Keratinocyte (primary cell): ENCODE measurements around the gene TCEAL3. TPM values are rescaled to one million over a fixed set of nuclear protein-coding genes. Genes with fewer than 3 reads are reported as not detected.

Experiments used
- DNase-seq: peaks from one replicate; pipeline ENCODE4 v3.0.0-alpha.2; 2011; ENCODE audit warnings: low read depth, missing footprints, low spot score
- FAIRE-seq: peaks from 2 replicates; lab custom pipeline; 2011; peaks lifted over from hg19 to GRCh38; lab: Jason Lieb, UNC
- H2AFZ ChIP-seq: 2 replicates; pipeline ENCODE4 v1.6.0; 2012; ENCODE audit warnings: low read length, control low read depth, inconsistent platforms; ENCODE audit not compliant: control insufficient read depth
- H3K27ac ChIP-seq: 2 replicates; pipeline ENCODE4 v1.5.1; 2011; ENCODE audit warnings: low read length; ENCODE audit not compliant: control insufficient read depth, insufficient read depth
- H3K27me3 ChIP-seq: 3 replicates; pipeline ENCODE4 v1.6.0; 2011; ENCODE audit warnings: low read length; ENCODE audit not compliant: control insufficient read depth, insufficient read depth; ENCODE audit errors: extremely low read depth
- H3K36me3 ChIP-seq, 2 experiments: 2 replicates in 1 of 2; 3 replicates in 1 of 2; pipeline ENCODE4 v1.5.1; 2011; ENCODE audit warnings: low read length in 2 of 2, mild to moderate bottlenecking in 1 of 2; ENCODE audit not compliant: control insufficient read depth in 2 of 2, insufficient read depth in 2 of 2; ENCODE audit errors: extremely low read depth in 1 of 2
- H3K4me1 ChIP-seq: 3 replicates; pipeline ENCODE4 v1.5.1; 2011; ENCODE audit warnings: low read length; ENCODE audit not compliant: control insufficient read depth, insufficient read depth; ENCODE audit errors: extremely low read depth
- H3K4me2 ChIP-seq: 3 replicates; pipeline ENCODE4 v1.6.0; 2011; ENCODE audit warnings: low read depth, low read length; ENCODE audit not compliant: control insufficient read depth, insufficient read depth; ENCODE audit errors: extremely low read depth
- H3K4me3 ChIP-seq, 3 experiments: fragments of 200-600 bp in 1 of 3; sonication (generic) in 1 of 3; 2 replicates in 2 of 3; 3 replicates in 1 of 3; pipeline ENCODE4 v1.5.1; 2011 to 2016; ENCODE audit warnings: low read length in 3 of 3, mild to moderate bottlenecking in 3 of 3, control low read depth in 2 of 3, inconsistent platforms in 1 of 3, low read depth in 1 of 3, mixed read lengths in 1 of 3, mixed run types in 1 of 3, moderate library complexity in 1 of 3; ENCODE audit not compliant: control insufficient read depth in 2 of 3, insufficient read depth in 2 of 3; ENCODE audit errors: extremely low read depth in 1 of 3
- H3K79me2 ChIP-seq: 2 replicates; pipeline ENCODE4 v1.6.0; 2012; ENCODE audit warnings: low read length; ENCODE audit not compliant: control insufficient read depth, insufficient read depth
- H3K9ac ChIP-seq: 3 replicates; pipeline ENCODE4 v1.6.0; 2011; ENCODE audit warnings: low read length; ENCODE audit not compliant: control insufficient read depth, insufficient read depth; ENCODE audit errors: extremely low read depth
- H3K9me1 ChIP-seq: 3 replicates; pipeline ENCODE4 v1.6.0; 2011; ENCODE audit warnings: low read length; ENCODE audit not compliant: control insufficient read depth, insufficient read depth; ENCODE audit errors: extremely low read depth
- H3K9me3 ChIP-seq: 2 replicates; pipeline ENCODE4 v1.5.1; 2012; ENCODE audit warnings: low read depth, low read length; ENCODE audit not compliant: control insufficient read depth
- H4K20me1 ChIP-seq: 3 replicates; pipeline ENCODE4 v1.6.0; 2011; ENCODE audit warnings: low read length; ENCODE audit not compliant: control insufficient read depth, insufficient read depth; ENCODE audit errors: extremely low read depth
- CTCF ChIP-seq, 3 experiments: IDR thresholded peaks in 1 of 3; conservative IDR thresholded peaks in 1 of 3; optimal IDR thresholded peaks in 1 of 3; 2 replicates in 2 of 3; 3 replicates in 1 of 3; pipeline versions ENCODE3 to v1.5.1; 2011; ENCODE audit warnings: low read length in 3 of 3, mild to moderate bottlenecking in 3 of 3, moderate library complexity in 2 of 3, control low read depth in 1 of 3, inconsistent platforms in 1 of 3; ENCODE audit not compliant: insufficient read depth in 2 of 3; ENCODE audit errors: extremely low read depth in 1 of 3
- EZH2 ChIP-seq: IDR thresholded peaks from one replicate; pipeline ENCODE4 v1.6.1; 2012; ENCODE audit warnings: inconsistent platforms, mild to moderate bottlenecking, low read length, moderate library complexity
- dilution Hi-C: fragments of 300-500 bp; cut with MboI; formaldehyde crosslinking; loops from one replicate; pipeline ENCODE4 v1.7.0; 2020; ENCODE audit warnings: low sequenced_read_pairs; ENCODE audit not compliant: extremely low pct_ligation_motif_present
- polyA plus RNA-seq, 5 experiments: library from polyadenylated mRNA; depleted of rRNA in 3 of 5; stranded (reverse) in 3 of 5; stranded (forward) in 1 of 5; unstranded in 1 of 5; fragments of >200 nt; gene quantifications; 1 replicate in 1 of 5; 2 replicates in 3 of 5; 3 replicates in 1 of 5; pipeline versions ENCODE4 v1.2.1 to v1.2.3, GENCODE V29; 2011 to 2012; ENCODE audit warnings: missing spikeins in 2 of 5, low read depth in 1 of 5, low replicate concordance in 1 of 5

TCEAL3 gene
- polyA plus RNA-seq, 1 donor (not counting 4 experiments of a cell fraction or from before 2014, with no cell fraction given): 28.1 TPM

GRCh38 chrX:103615781-103616371 is 8.1 kb downstream of the TCEAL3 start:
- Histone ChIP-seq H3K4me1 (peaks cover 21% of the 10 kb centered on the region), H3K27me3 (no peaks in the 10 kb centered on the region), H3K9me1 (no peaks in the 10 kb centered on the region), H3K79me2 (no peaks in the 10 kb centered on the region), H3K9me3 (no peaks in the 10 kb centered on the region), H3K36me3 (no peaks in the 10 kb centered on the region), H3K9ac (no peak overlapping the region), H3K4me2 (no peak overlapping the region), H3K4me3 (no peak overlapping the region), H3K27ac (no peak overlapping the region), H2AFZ (no peak overlapping the region), H4K20me1 (no peaks in the 10 kb centered on the region)
- dilution Hi-C loops: no loop called here
- no peak for DNase-seq
- no peak for FAIRE-seq
- TF ChIP-seq CTCF (optimal IDR thresholded peaks at IDR 0.05 in 1 of 3, IDR thresholded peaks at IDR 0.05 in 1 of 3, conservative IDR thresholded peaks at IDR 0.05 in 1 of 3; ENCODE audit: extremely low read depth in 1 of 3, insufficient read depth in 2 of 3, low read length in 3 of 3): no peak
- TF ChIP-seq EZH2: no peak

- Histone ChIP-seq H3K4me3 (no peak overlapping the region), H3K27ac (no peak overlapping the region), H3K27me3 (no peaks in the 10 kb centered on the region), H3K9ac (no peak overlapping the region), H3K4me1 (peaks cover 21% of the 10 kb centered on the region), H4K20me1 (no peaks in the 10 kb centered on the region), H3K36me3 (no peaks in the 10 kb centered on the region), H3K79me2 (no peaks in the 10 kb centered on the region), H3K9me3 (no peaks in the 10 kb centered on the region), H3K9me1 (no peaks in the 10 kb centered on the region), H2AFZ (no peak overlapping the region), H3K4me2 (no peak overlapping the region)
- DNase-seq (no peak), FAIRE-seq (no peak)
- dilution Hi-C loops: no loop called here
- TF ChIP-seq EZH2: no peak
- no peak for TF ChIP-seq CTCF (optimal IDR thresholded peaks at IDR 0.05 in 1 of 3, IDR thresholded peaks at IDR 0.05 in 1 of 3, conservative IDR thresholded peaks at IDR 0.05 in 1 of 3; ENCODE audit: extremely low read depth in 1 of 3, insufficient read depth in 2 of 3, low read length in 3 of 3)
Observed at GRCh38 chrX:103616676-103617186, 9.0 kb downstream of the TCEAL3 start.
